Measurements from ENCODE around the gene HSPB6.

GRCh38 chr19:35713506-35713850, 43.4 kb downstream of the HSPB6 start:
- TF ChIP-seq CTCF (IDR thresholded peaks at IDR 0.05) (no peak), POLR2A (IDR thresholded peaks at IDR 0.05) (no peak)

All from esophagus squamous epithelium (tissue), 4 donors.